GM10266 (cell line): ENCODE data around the gene PRKCE.

Source experiments
- DNase-seq: peaks from one replicate; pipeline ENCODE4 v3.0.0; 2012; ENCODE audit errors: extremely low spot score
- TF ChIP-seq, protein P1 (sequence below): IDR thresholded peaks from 2 replicates; pipeline ENCODE4 v1.5.1; 2012; ENCODE audit warnings: mild to moderate bottlenecking, low read depth; ENCODE audit not compliant: control insufficient read depth, insufficient read depth; ENCODE audit errors: missing control alignments

Gene PRKCE

DNA sequence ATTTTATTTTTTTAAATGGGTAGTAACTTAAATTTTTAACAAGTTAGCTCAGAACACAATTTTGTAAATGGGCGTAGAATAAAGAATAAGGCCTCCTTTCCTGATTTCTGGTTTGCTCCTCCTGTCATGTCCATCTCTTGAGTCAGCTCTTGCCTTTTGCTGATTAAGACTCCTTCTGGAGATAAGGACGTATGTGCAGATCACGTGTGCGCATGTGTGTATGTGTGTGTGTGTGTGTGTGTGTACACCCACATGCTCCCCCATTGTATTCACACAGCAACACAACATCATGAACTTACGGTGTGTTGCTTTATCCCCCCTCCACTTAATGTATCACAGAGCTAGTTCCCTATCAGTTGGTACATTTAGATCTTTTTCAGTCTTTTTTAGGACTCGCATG is 182.9 kb downstream of the PRKCE start:
- no peak for DNase-seq
- TF ChIP-seq, protein P1, sequence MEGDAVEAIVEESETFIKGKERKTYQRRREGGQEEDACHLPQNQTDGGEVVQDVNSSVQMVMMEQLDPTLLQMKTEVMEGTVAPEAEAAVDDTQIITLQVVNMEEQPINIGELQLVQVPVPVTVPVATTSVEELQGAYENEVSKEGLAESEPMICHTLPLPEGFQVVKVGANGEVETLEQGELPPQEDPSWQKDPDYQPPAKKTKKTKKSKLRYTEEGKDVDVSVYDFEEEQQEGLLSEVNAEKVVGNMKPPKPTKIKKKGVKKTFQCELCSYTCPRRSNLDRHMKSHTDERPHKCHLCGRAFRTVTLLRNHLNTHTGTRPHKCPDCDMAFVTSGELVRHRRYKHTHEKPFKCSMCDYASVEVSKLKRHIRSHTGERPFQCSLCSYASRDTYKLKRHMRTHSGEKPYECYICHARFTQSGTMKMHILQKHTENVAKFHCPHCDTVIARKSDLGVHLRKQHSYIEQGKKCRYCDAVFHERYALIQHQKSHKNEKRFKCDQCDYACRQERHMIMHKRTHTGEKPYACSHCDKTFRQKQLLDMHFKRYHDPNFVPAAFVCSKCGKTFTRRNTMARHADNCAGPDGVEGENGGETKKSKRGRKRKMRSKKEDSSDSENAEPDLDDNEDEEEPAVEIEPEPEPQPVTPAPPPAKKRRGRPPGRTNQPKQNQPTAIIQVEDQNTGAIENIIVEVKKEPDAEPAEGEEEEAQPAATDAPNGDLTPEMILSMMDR = no peak

- no peak for DNase-seq
- TF ChIP-seq, protein P1 = no peak
Observed at GRCh38 chr2:45834858-45835257, 183.4 kb downstream of the PRKCE start.

GRCh38 chr2:45836316-45836715 is 184.8 kb downstream of the PRKCE start:
- TF ChIP-seq, protein P1 = peak; percentile 64
- DNase-seq = peak; percentile 24

- TF ChIP-seq, protein P1 = no peak
- DNase-seq = peak; percentile 32
Observed at GRCh38 chr2:45836740-45837139, 185.3 kb downstream of the PRKCE start.

- DNase-seq = no peak
- TF ChIP-seq, protein P1 = no peak
Observed at GRCh38 chr2:45837812-45838341, 186.4 kb downstream of the PRKCE start.

- TF ChIP-seq, protein P1 = no peak
Observed at GRCh38 chr2:45839508-45840251, 188.2 kb downstream of the PRKCE start.

DNA sequence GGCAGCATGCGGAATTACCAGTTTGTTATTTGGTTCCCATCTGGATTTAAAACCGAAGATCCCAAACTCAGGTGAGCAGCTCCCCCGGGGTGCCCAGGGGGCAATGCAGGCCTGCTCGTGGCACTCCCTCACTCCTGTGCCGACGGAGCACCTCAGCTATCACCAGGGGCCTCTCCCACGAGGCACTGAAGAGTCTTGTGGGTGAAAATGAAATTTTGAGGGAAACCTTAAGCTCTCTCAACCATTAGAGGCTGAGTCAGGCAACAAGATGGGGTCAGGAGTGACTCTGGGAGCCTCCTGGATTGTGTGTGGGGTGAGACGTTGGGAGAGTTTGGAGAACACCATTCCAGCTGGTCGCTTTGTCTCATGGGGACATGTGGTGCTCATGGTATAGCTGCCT is 189.0 kb downstream of the PRKCE start:
- TF ChIP-seq, protein P1 = peak; percentile 26
- peak; percentile 44 for DNase-seq

More at GRCh38 chr2:45839508-45840251, 188.2 kb downstream of the PRKCE start:
- no peak for DNase-seq
